ENCODE data around the gene PPA2. TPM values are rescaled to one million over a fixed set of nuclear protein-coding genes. Genes with fewer than 3 reads are reported as not detected.

PPA2 gene
- total RNA-seq, 2 donors from 2014 or later, result 54.0 to 168 TPM

DNA sequence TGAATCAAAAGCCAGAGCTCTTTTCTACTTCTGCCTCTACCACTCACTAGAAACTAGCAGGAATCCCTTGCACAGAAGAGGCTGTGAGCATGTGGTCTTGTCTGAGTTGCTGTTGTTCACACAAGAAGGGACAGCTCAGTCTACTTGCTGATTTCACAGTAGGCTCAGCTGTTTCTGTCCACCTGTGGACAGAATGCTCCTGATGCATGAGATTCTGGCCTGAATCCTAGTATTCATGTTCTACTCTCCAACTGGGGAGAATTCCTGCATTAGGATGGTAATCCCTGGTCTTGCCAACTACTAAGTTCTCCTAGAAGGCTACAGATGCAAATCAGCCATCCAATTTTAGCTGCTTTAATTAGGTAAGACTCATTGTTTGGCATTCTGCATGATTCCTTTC, 112.8 kb downstream of the PPA2 start:
- intact Hi-C loops (cut with DNase I), result no loop called here
- no peak for DNase-seq (ENCODE audit: low spot score)
- TF ChIP-seq POLR2AphosphoS5 (IDR thresholded peaks at IDR 0.05) (no peak), POLR2A (IDR thresholded peaks at IDR 0.05) (no peak)
- TF ChIP-seq, protein P1, sequence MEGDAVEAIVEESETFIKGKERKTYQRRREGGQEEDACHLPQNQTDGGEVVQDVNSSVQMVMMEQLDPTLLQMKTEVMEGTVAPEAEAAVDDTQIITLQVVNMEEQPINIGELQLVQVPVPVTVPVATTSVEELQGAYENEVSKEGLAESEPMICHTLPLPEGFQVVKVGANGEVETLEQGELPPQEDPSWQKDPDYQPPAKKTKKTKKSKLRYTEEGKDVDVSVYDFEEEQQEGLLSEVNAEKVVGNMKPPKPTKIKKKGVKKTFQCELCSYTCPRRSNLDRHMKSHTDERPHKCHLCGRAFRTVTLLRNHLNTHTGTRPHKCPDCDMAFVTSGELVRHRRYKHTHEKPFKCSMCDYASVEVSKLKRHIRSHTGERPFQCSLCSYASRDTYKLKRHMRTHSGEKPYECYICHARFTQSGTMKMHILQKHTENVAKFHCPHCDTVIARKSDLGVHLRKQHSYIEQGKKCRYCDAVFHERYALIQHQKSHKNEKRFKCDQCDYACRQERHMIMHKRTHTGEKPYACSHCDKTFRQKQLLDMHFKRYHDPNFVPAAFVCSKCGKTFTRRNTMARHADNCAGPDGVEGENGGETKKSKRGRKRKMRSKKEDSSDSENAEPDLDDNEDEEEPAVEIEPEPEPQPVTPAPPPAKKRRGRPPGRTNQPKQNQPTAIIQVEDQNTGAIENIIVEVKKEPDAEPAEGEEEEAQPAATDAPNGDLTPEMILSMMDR (IDR thresholded peaks at IDR 0.05), result no peak
- no peaks in the 10 kb centered on the region for H3K36me3 ChIP-seq
- no peaks in the 10 kb centered on the region for H3K4me1 ChIP-seq (replicated peaks)
- no peak overlapping the region for H3K27ac ChIP-seq
- no peak overlapping the region for H3K4me3 ChIP-seq
- H3K27me3 ChIP-seq (replicated peaks; ENCODE audit: insufficient read depth), result no peaks in the 10 kb centered on the region
- H3K9me3 ChIP-seq, result no peaks in the 10 kb centered on the region

GRCh38 chr4:105357258-105357980, 116.4 kb downstream of the PPA2 start:
- Histone ChIP-seq H3K4me1 (replicated peaks) (no peaks in the 10 kb centered on the region), H3K4me3 (no peak overlapping the region), H3K27me3 (replicated peaks; ENCODE audit: insufficient read depth) (no peaks in the 10 kb centered on the region), H3K36me3 (no peaks in the 10 kb centered on the region), H3K27ac (no peak overlapping the region), H3K9me3 (no peaks in the 10 kb centered on the region)
- TF ChIP-seq POLR2A (IDR thresholded peaks at IDR 0.05) (no peak), POLR2AphosphoS5 (IDR thresholded peaks at IDR 0.05) (no peak)
- TF ChIP-seq, protein P1 (IDR thresholded peaks at IDR 0.05), result no peak
- no peak for DNase-seq (ENCODE audit: low spot score)
- intact Hi-C loops (cut with DNase I), result no loop called here

GRCh38 chr4:105356194-105356593, 117.7 kb downstream of the PPA2 start:
- Histone ChIP-seq H3K9me3 (no peaks in the 10 kb centered on the region), H3K27me3 (replicated peaks; ENCODE audit: insufficient read depth) (no peaks in the 10 kb centered on the region), H3K36me3 (no peaks in the 10 kb centered on the region), H3K27ac (no peak overlapping the region), H3K4me3 (no peak overlapping the region), H3K4me1 (replicated peaks) (no peaks in the 10 kb centered on the region)
- WGBS, result 78% methylated on average over 1 of the region's 1 CpG
- TF ChIP-seq, protein P1 (IDR thresholded peaks at IDR 0.05), result no peak
- TF ChIP-seq POLR2A (IDR thresholded peaks at IDR 0.05), result no peak
- no peak for TF ChIP-seq POLR2AphosphoS5 (IDR thresholded peaks at IDR 0.05)
- intact Hi-C loops (cut with DNase I), result no loop called here
- DNase-seq (ENCODE audit: low spot score), result no peak

- no peaks in the 10 kb centered on the region for H3K36me3 ChIP-seq
- no peak for DNase-seq (ENCODE audit: low spot score)
- no peak overlapping the region for H3K27ac ChIP-seq
- no peak for TF ChIP-seq POLR2A (IDR thresholded peaks at IDR 0.05)
- TF ChIP-seq, protein P1 (IDR thresholded peaks at IDR 0.05), result no peak
- no peak for TF ChIP-seq POLR2AphosphoS5 (IDR thresholded peaks at IDR 0.05)
- H3K27me3 ChIP-seq (replicated peaks; ENCODE audit: insufficient read depth), result no peaks in the 10 kb centered on the region
- 80% methylated on average over 3 of the region's 3 CpGs for WGBS
- intact Hi-C loops (cut with DNase I), result no loop called here
- no peaks in the 10 kb centered on the region for H3K9me3 ChIP-seq
- no peak overlapping the region for H3K4me3 ChIP-seq
- H3K4me1 ChIP-seq (replicated peaks), result no peaks in the 10 kb centered on the region
Measured at GRCh38 chr4:105352826-105353225, 121.0 kb downstream of the PPA2 start.

- WGBS, result 63% methylated on average over 2 of the region's 2 CpGs
- Histone ChIP-seq H3K27ac (no peak overlapping the region), H3K27me3 (replicated peaks; ENCODE audit: insufficient read depth) (no peaks in the 10 kb centered on the region), H3K4me3 (no peak overlapping the region), H3K36me3 (no peaks in the 10 kb centered on the region), H3K9me3 (no peaks in the 10 kb centered on the region), H3K4me1 (replicated peaks) (no peaks in the 10 kb centered on the region)
- DNase-seq (ENCODE audit: low spot score), result no peak
- TF ChIP-seq, protein P1 (IDR thresholded peaks at IDR 0.05), result no peak
- TF ChIP-seq POLR2A (IDR thresholded peaks at IDR 0.05) (no peak), POLR2AphosphoS5 (IDR thresholded peaks at IDR 0.05) (no peak)
- intact Hi-C loops (cut with DNase I), result no loop called here
Measured at GRCh38 chr4:105351861-105352260, 122.0 kb downstream of the PPA2 start.

Data from prostate gland (tissue), 2 donors.